Ovary (tissue), 9 donors: ENCODE measurements around the gene FGF12. TPM values are rescaled to one million over a fixed set of nuclear protein-coding genes. Genes with fewer than 3 reads are reported as not detected.

ENCODE experiments used
- DNase-seq, 5 donors: peaks; one replicate each; pipeline ENCODE4 v3.0.0-alpha.2; 2019 to 2020
- H3K27ac ChIP-seq, 2 donors: fragments of 200-600 bp; one replicate each; pipeline versions ENCODE4 v1.5.1 to v1.8.0; 2019 to 2022
- H3K27me3 ChIP-seq: fragments of 200-600 bp; one replicate; pipeline ENCODE4 v1.8.0; 2022
- H3K36me3 ChIP-seq: fragments of 200-600 bp; sonication (generic); one replicate; pipeline ENCODE4 v1.5.1; 2019
- H3K4me1 ChIP-seq: one replicate; pipeline ENCODE4 v1.8.1; 2013; ENCODE audit warnings: mild to moderate bottlenecking, moderate library complexity; ENCODE audit not compliant: insufficient read depth
- H3K4me3 ChIP-seq: fragments of 200-600 bp; sonication (generic); one replicate; pipeline ENCODE4 v1.5.1; 2017
- H3K9me3 ChIP-seq, 2 donors: fragments of 200-600 bp in 1 of 2; sonication (generic) in 1 of 2; one replicate each; pipeline versions ENCODE4 v1.5.1 to v1.8.1; 2013 to 2019; ENCODE audit warnings: mild to moderate bottlenecking in 1 of 2, moderate library complexity in 1 of 2
- EP300 ChIP-seq: sonication (generic); formaldehyde crosslinking; IDR thresholded peaks from one replicate; pipeline ENCODE4 v1.6.1; 2017; ENCODE audit warnings: antibody characterized with exemption
- POLR2A ChIP-seq: fragments of 450-650 bp; IDR thresholded peaks from one replicate; pipeline ENCODE4 v1.6.1; 2017; ENCODE audit warnings: antibody characterized with exemption, mild to moderate bottlenecking, moderate library complexity
- WGBS, 3 donors: extraction: QIAGEN DNeasy Blood & Tissue Kit in 1 of 3; methylation state at CpG; one replicate each; pipeline versions ENCODE4 v1.1.5 to v1.1.7; 2013 to 2017; 5-methylcytosine and 5-hydroxymethylcytosine counted together
- intact Hi-C, 4 donors: fragments of 100-400 bp; cut with DNase I; formaldehyde crosslinking; loops; one replicate each; pipeline versions ENCODE4 v1.11.0 to v1.15.1; 2022 to 2023
- polyA plus RNA-seq, 2 donors: library from polyadenylated mRNA; stranded (reverse); fragments of 200-250 nt in 1 of 2; fragments of 350-450 nt in 1 of 2; fragmentation: Illumina TruSeq in 1 of 2; extraction: RNeasy Lipid Tissue Mini Kit (QIAGEN cat#74804) in 1 of 2; gene quantifications; one replicate each; pipeline ENCODE4 v1.2.3, GENCODE V29; 2013 to 2014
- small RNA-seq: library from RNA; depleted of rRNA; stranded (forward); fragments of <200 nt; gene quantifications from one replicate; pipeline ENCODE3, GENCODE V24; 2016
- total RNA-seq, 7 donors: library from RNA; depleted of rRNA in 2 of 7; stranded (reverse); fragments of >200 nt in 2 of 7; fragmentation: NEBNext Ultra II Directional in 3 of 7; extraction: Animal tissue kit (Norgen Biotek cat#: 25700) in 3 of 7; gene quantifications; one replicate each; pipeline versions ENCODE4 v1.1.0 to v1.2.4, GENCODE V29; 2016 to 2023
- TF ChIP-seq, protein P1 (sequence below), 3 donors: fragments of 450-650 bp in 2 of 3; fragments of 200-600 bp in 1 of 3; IDR thresholded peaks; one replicate each; pipeline versions ENCODE4 v1.5.1 to v1.8.0; 2016 to 2022; ENCODE audit warnings: antibody characterized with exemption in 3 of 3, mild to moderate bottlenecking in 1 of 3
- donor health status: DM: no; HTN: no; CAD: no; lungs with moderate emphysema.
- donor health status: DM: no; HTN: no; CAD: no.
- donor health status: Bipolar disorder and iron deficiency.
- donor health status: DM: yes; HTN: yes; CAD: no.
- donor health status: DM: no; HTN: no; CAD: no.
- donor health status: DM: yes; HTN: yes; CAD: no.

The FGF12 gene
- total and polyA plus RNA-seq, 9 donors = 0.24 to 4.0 (median 1.7) TPM

DNA sequence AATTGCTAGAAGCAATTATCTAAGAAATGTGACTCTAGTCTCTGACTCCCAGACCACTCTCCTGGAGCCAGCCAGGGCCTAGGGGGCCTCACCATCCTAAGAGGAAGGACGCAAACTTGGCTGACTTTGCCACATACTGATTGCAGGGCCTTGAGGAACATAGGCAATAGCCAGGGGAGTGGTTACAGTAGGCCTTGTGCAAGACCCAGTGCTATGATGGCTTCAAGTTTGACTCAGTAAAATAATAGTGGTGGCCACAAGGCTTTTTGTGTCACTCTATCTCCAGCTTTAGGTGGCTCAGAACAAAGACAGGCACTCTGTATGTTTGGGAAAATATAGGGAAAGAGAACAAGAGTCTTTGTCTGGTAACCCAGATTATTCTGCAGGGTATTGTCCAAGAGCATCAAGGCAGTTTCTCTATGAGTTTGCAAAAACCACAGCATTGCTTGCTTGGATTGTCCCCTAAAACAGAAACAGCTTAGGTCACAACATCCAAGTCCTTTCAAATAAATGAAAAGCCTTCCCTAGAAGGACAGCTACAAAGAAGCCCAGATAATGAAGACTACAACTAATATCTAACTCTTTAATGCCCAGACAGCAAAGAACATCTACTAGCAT is 634.8 kb downstream of the FGF12 start:
- Histone ChIP-seq H3K27me3 (no peaks in the 10 kb centered on the region), H3K9me3 (no peaks in the 10 kb centered on the region), H3K36me3 (no peaks in the 10 kb centered on the region), H3K4me3 (no peak overlapping the region), H3K27ac (no peak overlapping the region), H3K4me1 (no peaks in the 10 kb centered on the region)
- TF ChIP-seq EP300 = no peak
- TF ChIP-seq, protein P1, sequence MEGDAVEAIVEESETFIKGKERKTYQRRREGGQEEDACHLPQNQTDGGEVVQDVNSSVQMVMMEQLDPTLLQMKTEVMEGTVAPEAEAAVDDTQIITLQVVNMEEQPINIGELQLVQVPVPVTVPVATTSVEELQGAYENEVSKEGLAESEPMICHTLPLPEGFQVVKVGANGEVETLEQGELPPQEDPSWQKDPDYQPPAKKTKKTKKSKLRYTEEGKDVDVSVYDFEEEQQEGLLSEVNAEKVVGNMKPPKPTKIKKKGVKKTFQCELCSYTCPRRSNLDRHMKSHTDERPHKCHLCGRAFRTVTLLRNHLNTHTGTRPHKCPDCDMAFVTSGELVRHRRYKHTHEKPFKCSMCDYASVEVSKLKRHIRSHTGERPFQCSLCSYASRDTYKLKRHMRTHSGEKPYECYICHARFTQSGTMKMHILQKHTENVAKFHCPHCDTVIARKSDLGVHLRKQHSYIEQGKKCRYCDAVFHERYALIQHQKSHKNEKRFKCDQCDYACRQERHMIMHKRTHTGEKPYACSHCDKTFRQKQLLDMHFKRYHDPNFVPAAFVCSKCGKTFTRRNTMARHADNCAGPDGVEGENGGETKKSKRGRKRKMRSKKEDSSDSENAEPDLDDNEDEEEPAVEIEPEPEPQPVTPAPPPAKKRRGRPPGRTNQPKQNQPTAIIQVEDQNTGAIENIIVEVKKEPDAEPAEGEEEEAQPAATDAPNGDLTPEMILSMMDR (IDR thresholded peaks at IDR 0.05) = no peak
- TF ChIP-seq POLR2A = no peak
- intact Hi-C loops = no loop called here
- WGBS, 3 donors = 84 to 100% (median 94%) methylated on average over 1 of the region's 1 CpG
- no peak for DNase-seq

DNA sequence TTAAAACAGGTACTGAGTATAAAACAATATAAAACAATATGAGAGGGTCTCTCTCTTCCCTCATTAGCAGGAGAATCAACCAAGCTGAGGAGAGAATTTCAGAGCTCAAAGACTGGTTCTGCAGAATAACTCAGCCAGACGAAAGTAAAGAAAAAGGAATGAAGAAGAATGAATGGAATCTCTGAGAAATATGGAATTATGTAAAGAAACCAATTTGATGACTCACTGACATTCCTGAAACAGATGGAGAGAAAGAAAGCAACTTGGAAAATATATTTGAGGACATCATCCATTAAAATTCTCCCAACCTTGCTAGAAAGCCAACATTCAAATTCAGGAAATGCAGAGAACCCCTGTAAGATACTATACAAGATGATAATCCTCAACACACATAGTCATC is 635.5 kb downstream of the FGF12 start:
- H3K27me3 ChIP-seq = no peaks in the 10 kb centered on the region
- no peak overlapping the region for H3K27ac ChIP-seq
- WGBS, 3 donors = 46 to 58% (median 51%) methylated on average over 1 of the region's 1 CpG
- DNase-seq = no peak
- no peaks in the 10 kb centered on the region for H3K4me1 ChIP-seq
- intact Hi-C loops = no loop called here
- no peaks in the 10 kb centered on the region for H3K36me3 ChIP-seq
- no peak overlapping the region for H3K4me3 ChIP-seq
- H3K9me3 ChIP-seq = no peaks in the 10 kb centered on the region
- no peak for TF ChIP-seq EP300
- TF ChIP-seq POLR2A = no peak
- TF ChIP-seq, protein P1 (IDR thresholded peaks at IDR 0.05) = no peak

DNA sequence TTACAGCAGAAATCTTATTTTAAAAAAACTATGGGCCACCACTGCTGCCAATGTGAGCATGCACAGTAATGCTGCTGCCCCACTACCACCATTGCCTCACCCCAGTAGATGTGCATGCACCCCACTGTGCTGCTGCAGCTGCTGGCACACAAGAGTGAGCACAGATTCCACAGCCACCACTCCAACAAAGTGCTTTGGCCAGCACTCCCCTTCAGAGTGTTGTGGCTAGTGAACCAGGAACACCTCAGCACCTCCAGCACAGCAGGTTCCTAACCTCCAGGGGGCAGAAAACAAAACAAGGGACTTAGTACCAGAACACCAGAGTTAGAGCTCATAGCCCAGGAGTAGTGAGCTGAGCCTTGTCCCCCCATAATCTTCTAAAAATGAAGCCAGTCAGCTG is 636.8 kb downstream of the FGF12 start:
- no peaks in the 10 kb centered on the region for H3K36me3 ChIP-seq
- no peaks in the 10 kb centered on the region for H3K4me1 ChIP-seq
- no peaks in the 10 kb centered on the region for H3K9me3 ChIP-seq
- H3K27me3 ChIP-seq = no peaks in the 10 kb centered on the region
- intact Hi-C loops = no loop called here
- no peak overlapping the region for H3K4me3 ChIP-seq
- no peak for DNase-seq
- TF ChIP-seq POLR2A (no peak), EP300 (no peak)
- TF ChIP-seq, protein P1 (IDR thresholded peaks at IDR 0.05) = no peak
- H3K27ac ChIP-seq = no peak overlapping the region

Small RNA genes lying within 50 kb of the gene (small RNA-seq; reads per million reads assigned to genes)
- gene RF01210 = not detected
- not detected for gene RNU1-20P

Other genes starting within 250 kb of the FGF12 start
- 10 to 100 TPM in 1 of 7 donors, 1 to 10 TPM in 6; 4.5 to 13.9 (median 6.0) TPM for gene MB21D2, start 190.3 kb upstream of the FGF12 start, total RNA-seq
- gene MB21D2, start 190.3 kb upstream of the FGF12 start, polyA plus RNA-seq = 1 to 10 TPM; 5.2 to 7.1 TPM